ENCODE data around the gene ESR1. TPM values are rescaled to one million over a fixed set of nuclear protein-coding genes. Genes with fewer than 3 reads are reported as not detected.

ESR1 gene
- polyA plus RNA-seq, 1 of the 3 experiments (the other 2 are of a cell fraction): under 0.01 TPM

DNA sequence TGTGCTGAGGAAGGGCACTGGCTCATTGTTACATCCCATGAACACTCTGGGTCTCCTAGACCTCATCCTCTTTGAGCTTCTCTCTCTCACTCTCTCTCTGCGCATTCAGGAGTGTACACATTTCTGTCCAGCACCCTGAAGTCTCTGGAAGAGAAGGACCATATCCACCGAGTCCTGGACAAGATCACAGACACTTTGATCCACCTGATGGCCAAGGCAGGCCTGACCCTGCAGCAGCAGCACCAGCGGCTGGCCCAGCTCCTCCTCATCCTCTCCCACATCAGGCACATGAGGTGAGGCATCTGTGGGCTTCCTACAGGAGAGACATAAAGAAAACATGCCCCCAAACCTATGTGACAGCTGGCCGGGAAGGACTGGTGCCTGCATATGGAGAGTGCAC lies 286.8 kb downstream of the ESR1 start:
- CTCF ChIA-PET: no interaction called here

More for the DNA sequence above, 286.8 kb downstream of the ESR1 start:
- Histone ChIP-seq H3K27ac (ENCODE audit: low read depth in 2 of 2, low read length in 1 of 2) (no peak overlapping the region; a peak in 1 of 4 replicates), H3F3A (replicated peaks; ENCODE audit: insufficient read depth) (peaks cover 36% of the 10 kb centered on the region), H3K4me2 (no peak overlapping the region), H3K79me2 (ENCODE audit: insufficient read depth) (no peaks in the 10 kb centered on the region), H3K9me3 (no peaks in the 10 kb centered on the region), H3K27me3 (ENCODE audit: insufficient read depth) (no peaks in the 10 kb centered on the region), H3K4me1 (ENCODE audit: control insufficient read depth in 1 of 2, insufficient read depth in 2 of 2, low read depth in 1 of 2, low read length in 1 of 2) (peaks cover 6 to 13% of the 10 kb centered on the region in 2 experiments; a peak in 3 of 4 replicates), H3K4me3 (ENCODE audit: low read depth in 2 of 2, low read length in 1 of 2) (no peak overlapping the region), H2AFZ (ENCODE audit: low read depth) (no peak overlapping the region), H3K9ac (no peak overlapping the region), H4K20me1 (ENCODE audit: insufficient read depth) (no peaks in the 10 kb centered on the region), H3K9me2 (no peaks in the 10 kb centered on the region), H3K36me3 (replicated peaks in 1 of 2; ENCODE audit: control insufficient read depth in 1 of 2, insufficient read depth in 2 of 2, low read length in 1 of 2) (no peaks in the 10 kb centered on the region)
- 97% methylated on average over 4 of the region's 4 CpGs for WGBS (ENCODE audit: low lambda C conversion rate)
- TF ChIP-seq MEF2A (IDR thresholded peaks at IDR 0.05; ENCODE audit: borderline replicate concordance, low read depth) (no peak), FOXM1 (IDR thresholded peaks at IDR 0.05; ENCODE audit: low read depth) (no peak), SMC3 (IDR thresholded peaks at IDR 0.05; ENCODE audit: low read depth, low read length) (no peak), POLR2AphosphoS5 (IDR thresholded peaks at IDR 0.05; ENCODE audit: low read depth, low read length) (no peak), ELF1 (IDR thresholded peaks at IDR 0.05) (no peak), FOSL2 (IDR thresholded peaks at IDR 0.05; ENCODE audit: borderline replicate concordance, low read depth) (no peak), GABPA (IDR thresholded peaks at IDR 0.05; ENCODE audit: low read depth) (no peak), RXRA (IDR thresholded peaks at IDR 0.05; ENCODE audit: borderline replicate concordance, low read depth) (no peak), GATA2 (CRISPR knock-in tag; IDR thresholded peaks at IDR 0.05) (no peak), RCOR1 (IDR thresholded peaks at IDR 0.05; ENCODE audit: low read length) (no peak)
- TF ChIP-seq, protein P1, sequence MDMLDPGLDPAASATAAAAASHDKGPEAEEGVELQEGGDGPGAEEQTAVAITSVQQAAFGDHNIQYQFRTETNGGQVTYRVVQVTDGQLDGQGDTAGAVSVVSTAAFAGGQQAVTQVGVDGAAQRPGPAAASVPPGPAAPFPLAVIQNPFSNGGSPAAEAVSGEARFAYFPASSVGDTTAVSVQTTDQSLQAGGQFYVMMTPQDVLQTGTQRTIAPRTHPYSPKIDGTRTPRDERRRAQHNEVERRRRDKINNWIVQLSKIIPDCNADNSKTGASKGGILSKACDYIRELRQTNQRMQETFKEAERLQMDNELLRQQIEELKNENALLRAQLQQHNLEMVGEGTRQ (IDR thresholded peaks at IDR 0.05; ENCODE audit: borderline replicate concordance, low read depth, low read length): no peak
- TF ChIP-seq, protein P2, sequence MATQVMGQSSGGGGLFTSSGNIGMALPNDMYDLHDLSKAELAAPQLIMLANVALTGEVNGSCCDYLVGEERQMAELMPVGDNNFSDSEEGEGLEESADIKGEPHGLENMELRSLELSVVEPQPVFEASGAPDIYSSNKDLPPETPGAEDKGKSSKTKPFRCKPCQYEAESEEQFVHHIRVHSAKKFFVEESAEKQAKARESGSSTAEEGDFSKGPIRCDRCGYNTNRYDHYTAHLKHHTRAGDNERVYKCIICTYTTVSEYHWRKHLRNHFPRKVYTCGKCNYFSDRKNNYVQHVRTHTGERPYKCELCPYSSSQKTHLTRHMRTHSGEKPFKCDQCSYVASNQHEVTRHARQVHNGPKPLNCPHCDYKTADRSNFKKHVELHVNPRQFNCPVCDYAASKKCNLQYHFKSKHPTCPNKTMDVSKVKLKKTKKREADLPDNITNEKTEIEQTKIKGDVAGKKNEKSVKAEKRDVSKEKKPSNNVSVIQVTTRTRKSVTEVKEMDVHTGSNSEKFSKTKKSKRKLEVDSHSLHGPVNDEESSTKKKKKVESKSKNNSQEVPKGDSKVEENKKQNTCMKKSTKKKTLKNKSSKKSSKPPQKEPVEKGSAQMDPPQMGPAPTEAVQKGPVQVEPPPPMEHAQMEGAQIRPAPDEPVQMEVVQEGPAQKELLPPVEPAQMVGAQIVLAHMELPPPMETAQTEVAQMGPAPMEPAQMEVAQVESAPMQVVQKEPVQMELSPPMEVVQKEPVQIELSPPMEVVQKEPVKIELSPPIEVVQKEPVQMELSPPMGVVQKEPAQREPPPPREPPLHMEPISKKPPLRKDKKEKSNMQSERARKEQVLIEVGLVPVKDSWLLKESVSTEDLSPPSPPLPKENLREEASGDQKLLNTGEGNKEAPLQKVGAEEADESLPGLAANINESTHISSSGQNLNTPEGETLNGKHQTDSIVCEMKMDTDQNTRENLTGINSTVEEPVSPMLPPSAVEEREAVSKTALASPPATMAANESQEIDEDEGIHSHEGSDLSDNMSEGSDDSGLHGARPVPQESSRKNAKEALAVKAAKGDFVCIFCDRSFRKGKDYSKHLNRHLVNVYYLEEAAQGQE (IDR thresholded peaks at IDR 0.05; ENCODE audit: low read depth, low read length): no peak
- TF ChIP-seq, protein P3, sequence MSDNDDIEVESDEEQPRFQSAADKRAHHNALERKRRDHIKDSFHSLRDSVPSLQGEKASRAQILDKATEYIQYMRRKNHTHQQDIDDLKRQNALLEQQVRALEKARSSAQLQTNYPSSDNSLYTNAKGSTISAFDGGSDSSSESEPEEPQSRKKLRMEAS (IDR thresholded peaks at IDR 0.05; ENCODE audit: low read depth): no peak
- TF ChIP-seq, protein P4, sequence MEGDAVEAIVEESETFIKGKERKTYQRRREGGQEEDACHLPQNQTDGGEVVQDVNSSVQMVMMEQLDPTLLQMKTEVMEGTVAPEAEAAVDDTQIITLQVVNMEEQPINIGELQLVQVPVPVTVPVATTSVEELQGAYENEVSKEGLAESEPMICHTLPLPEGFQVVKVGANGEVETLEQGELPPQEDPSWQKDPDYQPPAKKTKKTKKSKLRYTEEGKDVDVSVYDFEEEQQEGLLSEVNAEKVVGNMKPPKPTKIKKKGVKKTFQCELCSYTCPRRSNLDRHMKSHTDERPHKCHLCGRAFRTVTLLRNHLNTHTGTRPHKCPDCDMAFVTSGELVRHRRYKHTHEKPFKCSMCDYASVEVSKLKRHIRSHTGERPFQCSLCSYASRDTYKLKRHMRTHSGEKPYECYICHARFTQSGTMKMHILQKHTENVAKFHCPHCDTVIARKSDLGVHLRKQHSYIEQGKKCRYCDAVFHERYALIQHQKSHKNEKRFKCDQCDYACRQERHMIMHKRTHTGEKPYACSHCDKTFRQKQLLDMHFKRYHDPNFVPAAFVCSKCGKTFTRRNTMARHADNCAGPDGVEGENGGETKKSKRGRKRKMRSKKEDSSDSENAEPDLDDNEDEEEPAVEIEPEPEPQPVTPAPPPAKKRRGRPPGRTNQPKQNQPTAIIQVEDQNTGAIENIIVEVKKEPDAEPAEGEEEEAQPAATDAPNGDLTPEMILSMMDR (IDR thresholded peaks at IDR 0.05): no peak
- TF ChIP-seq, protein P5, sequence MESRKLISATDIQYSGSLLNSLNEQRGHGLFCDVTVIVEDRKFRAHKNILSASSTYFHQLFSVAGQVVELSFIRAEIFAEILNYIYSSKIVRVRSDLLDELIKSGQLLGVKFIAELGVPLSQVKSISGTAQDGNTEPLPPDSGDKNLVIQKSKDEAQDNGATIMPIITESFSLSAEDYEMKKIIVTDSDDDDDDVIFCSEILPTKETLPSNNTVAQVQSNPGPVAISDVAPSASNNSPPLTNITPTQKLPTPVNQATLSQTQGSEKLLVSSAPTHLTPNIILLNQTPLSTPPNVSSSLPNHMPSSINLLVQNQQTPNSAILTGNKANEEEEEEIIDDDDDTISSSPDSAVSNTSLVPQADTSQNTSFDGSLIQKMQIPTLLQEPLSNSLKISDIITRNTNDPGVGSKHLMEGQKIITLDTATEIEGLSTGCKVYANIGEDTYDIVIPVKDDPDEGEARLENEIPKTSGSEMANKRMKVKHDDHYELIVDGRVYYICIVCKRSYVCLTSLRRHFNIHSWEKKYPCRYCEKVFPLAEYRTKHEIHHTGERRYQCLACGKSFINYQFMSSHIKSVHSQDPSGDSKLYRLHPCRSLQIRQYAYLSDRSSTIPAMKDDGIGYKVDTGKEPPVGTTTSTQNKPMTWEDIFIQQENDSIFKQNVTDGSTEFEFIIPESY (IDR thresholded peaks at IDR 0.05; ENCODE audit: borderline replicate concordance, low read depth): no peak
- POLR2A ChIA-PET: no interaction called here
- DNase-seq: no peak

All from SK-N-SH (cell line).